ENCODE results near the gene ZFR2.

ZFR2 gene

GRCh38 chr19:3790941-3791340, 77.9 kb downstream of the ZFR2 start:
- no peak for DNase-seq (ENCODE audit: low read depth in 1 of 2, low spot score in 1 of 2)

GRCh38 chr19:3790209-3790734, 78.6 kb downstream of the ZFR2 start:
- no peak for DNase-seq (ENCODE audit: low read depth in 1 of 2, low spot score in 1 of 2)

GRCh38 chr19:3788996-3789778, 79.7 kb downstream of the ZFR2 start:
- no peak for DNase-seq (ENCODE audit: low read depth in 1 of 2, low spot score in 1 of 2)

GRCh38 chr19:3785938-3786824, 82.7 kb downstream of the ZFR2 start, which contains the start of gene MATK:
Gene MATK (minus strand): TSS chr19:3786381. CDS start chr19:3785135, 1,246 bp downstream.
- DNase-seq (ENCODE audit: low read depth in 1 of 2, low spot score in 1 of 2) = no peak

- DNase-seq (ENCODE audit: low read depth in 1 of 2, low spot score in 1 of 2) = no peak
Measured at GRCh38 chr19:3785451-3785937, 83.3 kb downstream of the ZFR2 start.

GRCh38 chr19:3784607-3785450, 84.0 kb downstream of the ZFR2 start:
- no peak for DNase-seq (ENCODE audit: low read depth in 1 of 2, low spot score in 1 of 2)

- DNase-seq (ENCODE audit: low read depth in 1 of 2, low spot score in 1 of 2) = no peak
Measured at GRCh38 chr19:3783660-3784584, 84.9 kb downstream of the ZFR2 start.

GRCh38 chr19:3782903-3783302, 85.9 kb downstream of the ZFR2 start:
- DNase-seq (ENCODE audit: low read depth in 1 of 2, low spot score in 1 of 2) = no peak

- DNase-seq (ENCODE audit: low read depth in 1 of 2, low spot score in 1 of 2) = no peak
Measured at GRCh38 chr19:3782330-3782729, 86.5 kb downstream of the ZFR2 start.

GRCh38 chr19:3781603-3782002, 87.2 kb downstream of the ZFR2 start:
- DNase-seq (ENCODE audit: low read depth in 1 of 2, low spot score in 1 of 2) = no peak

- DNase-seq (ENCODE audit: low read depth in 1 of 2, low spot score in 1 of 2) = no peak
Measured at GRCh38 chr19:3780786-3781304, 88.0 kb downstream of the ZFR2 start.

GRCh38 chr19:3778899-3779723, 89.7 kb downstream of the ZFR2 start:
- no peak for DNase-seq (ENCODE audit: low read depth in 1 of 2, low spot score in 1 of 2)

- no peak for DNase-seq (ENCODE audit: low read depth in 1 of 2, low spot score in 1 of 2)
Measured at GRCh38 chr19:3778104-3778867, 90.6 kb downstream of the ZFR2 start.

GRCh38 chr19:3776479-3777040, 92.3 kb downstream of the ZFR2 start:
- no peak for DNase-seq (ENCODE audit: low read depth in 1 of 2, low spot score in 1 of 2)

GRCh38 chr19:3775831-3776230, 93.0 kb downstream of the ZFR2 start:
- no peak for DNase-seq (ENCODE audit: low read depth in 1 of 2, low spot score in 1 of 2)

- no peak for DNase-seq (ENCODE audit: low read depth in 1 of 2, low spot score in 1 of 2)
Measured at GRCh38 chr19:3775374-3775711, 93.5 kb downstream of the ZFR2 start.

- DNase-seq (ENCODE audit: low read depth in 1 of 2, low spot score in 1 of 2) = no peak
Measured at GRCh38 chr19:3774621-3775373, 94.0 kb downstream of the ZFR2 start.

Data from activated T-helper 1 cell treated with anti-CD3 and anti-CD28 coated beads, Interleukin-2, amount 50 U/mL, for 16 hours (primary cell).